Measurements from ENCODE around the gene COL4A6. TPM values are rescaled to one million over a fixed set of nuclear protein-coding genes. Genes with fewer than 3 reads are reported as not detected.

The COL4A6 gene
- total RNA-seq, 1 experiment from 2014 or later, result 0.28 TPM

GRCh38 chrX:108134724-108135123 lies 303.5 kb downstream of the COL4A6 start:
- TF ChIP-seq TCF7L2 (IDR thresholded peaks at IDR 0.05; ENCODE audit: low read depth, low read length) (no peak), POLR2AphosphoS5 (IDR thresholded peaks at IDR 0.05; ENCODE audit: low read depth, low read length) (no peak), CTCF (IDR thresholded peaks at IDR 0.05) (peak; percentile 30)
- Histone ChIP-seq H3K4me1 (ENCODE audit: control insufficient read depth, insufficient read depth, low read length) (no peaks in the 10 kb centered on the region), H3K9me3 (ENCODE audit: control insufficient read depth, insufficient read depth, low read depth, low read length) (no peaks in the 10 kb centered on the region), H3K4me3 (ENCODE audit: low read depth in 2 of 2, low read length in 2 of 2) (no peak overlapping the region), H3K27me3 (ENCODE audit: control insufficient read depth, insufficient read depth, low read length) (no peaks in the 10 kb centered on the region), H3K27ac (ENCODE audit: low read length) (no peak overlapping the region), H3K36me3 (ENCODE audit: control insufficient read depth, insufficient read depth, low read length) (no peaks in the 10 kb centered on the region)
- CTCF ChIA-PET, result no interaction called here
- in situ Hi-C loops (cut with HindIII; ENCODE audit: low pct_unique_long_range_greater_than_20kb, low sequenced_read_pairs) (no loop called here), intact Hi-C loops (cut with micrococcal nuclease; ENCODE audit: unreplicated experiment) (no loop called here)
- ATAC-seq (no peak), DNase-seq (ENCODE audit: low read depth, low spot score) (no peak)
- POLR2A ChIA-PET, result no interaction called here
- no TSS peak for BruUV-seq (replicated peaks)

- no peak overlapping the region for H3K27ac ChIP-seq (ENCODE audit: low read length)
- intact Hi-C loops (cut with micrococcal nuclease; ENCODE audit: unreplicated experiment) (no loop called here), in situ Hi-C loops (cut with HindIII; ENCODE audit: low pct_unique_long_range_greater_than_20kb, low sequenced_read_pairs) (no loop called here)
- H3K9me3 ChIP-seq (ENCODE audit: control insufficient read depth, insufficient read depth, low read depth, low read length), result no peaks in the 10 kb centered on the region
- no peaks in the 10 kb centered on the region for H3K4me1 ChIP-seq (ENCODE audit: control insufficient read depth, insufficient read depth, low read length)
- ChIA-PET POLR2A (interaction anchor here (0.7 kb wide), 1 partner anchor 269 kb away, joined by 7 read pairs; no protein-coding TSS in a partner anchor), CTCF (interaction anchor here (0.6 to 0.7 kb wide), 2 partner anchors 13 to 108 kb away, joined by 3 to 7 read pairs; no protein-coding TSS in a partner anchor)
- ATAC-seq, result no peak
- no peaks in the 10 kb centered on the region for H3K27me3 ChIP-seq (ENCODE audit: control insufficient read depth, insufficient read depth, low read length)
- no peak for DNase-seq (ENCODE audit: low read depth, low spot score)
- no TSS peak for BruUV-seq (replicated peaks)
- H3K4me3 ChIP-seq (ENCODE audit: low read depth in 2 of 2, low read length in 2 of 2), result no peak overlapping the region
- no peaks in the 10 kb centered on the region for H3K36me3 ChIP-seq (ENCODE audit: control insufficient read depth, insufficient read depth, low read length)
- TF ChIP-seq POLR2AphosphoS5 (IDR thresholded peaks at IDR 0.05; ENCODE audit: low read depth, low read length) (no peak), TCF7L2 (IDR thresholded peaks at IDR 0.05; ENCODE audit: low read depth, low read length) (no peak), SIN3A (IDR thresholded peaks at IDR 0.05; ENCODE audit: borderline replicate concordance, insufficient read depth, low read depth, low read length) (no peak), REST (IDR thresholded peaks at IDR 0.05; ENCODE audit: insufficient read depth in 1 of 2, low read depth in 2 of 2, low read length in 1 of 2) (no peak), CTCF (IDR thresholded peaks at IDR 0.05) (no peak)
Measured at GRCh38 chrX:108132876-108133275, 305.3 kb downstream of the COL4A6 start.
